Liver (tissue), 9 donors: ENCODE data around the gene TUBA8. TPM values are rescaled to one million over a fixed set of nuclear protein-coding genes. Genes with fewer than 3 reads are reported as not detected.
"Not testable (repeated sequence)": the region's sequence is repeated elsewhere in the genome, so short reads cannot be mapped to it uniquely, and the experiment has no call there.

ENCODE experiments used
- DNase-seq: peaks from one replicate; pipeline ENCODE4 v3.0.0-alpha.2; 2017; ENCODE audit warnings: low spot score
- H3K27ac ChIP-seq, 2 donors: one replicate each; pipeline ENCODE4 v1.7.0; 2013; ENCODE audit warnings: inconsistent platforms in 2 of 2, low read length in 2 of 2, control low read depth in 1 of 2, low read depth in 1 of 2, mild to moderate bottlenecking in 1 of 2
- H3K27me3 ChIP-seq, 4 donors: one replicate each; pipeline versions ENCODE4 v1.6.1 to v1.7.0; 2013; ENCODE audit warnings: low read length in 3 of 4, inconsistent platforms in 1 of 4, mild to moderate bottlenecking in 1 of 4, moderate library complexity in 1 of 4; ENCODE audit not compliant: control insufficient read depth in 4 of 4, insufficient read depth in 4 of 4
- H3K36me3 ChIP-seq, 4 donors: one replicate each; pipeline versions ENCODE4 v1.6.1 to v1.7.0; 2013; ENCODE audit warnings: low read length in 3 of 4, mild to moderate bottlenecking in 3 of 4, low read depth in 1 of 4, moderate library complexity in 1 of 4; ENCODE audit not compliant: control insufficient read depth in 4 of 4, insufficient read depth in 3 of 4
- H3K4me1 ChIP-seq, 4 donors: one replicate each; pipeline versions ENCODE4 v1.6.1 to v1.7.0; 2013; ENCODE audit warnings: low read length in 3 of 4, mild to moderate bottlenecking in 3 of 4, moderate library complexity in 1 of 4; ENCODE audit not compliant: control insufficient read depth in 4 of 4, insufficient read depth in 4 of 4
- H3K4me3 ChIP-seq, 3 donors: one replicate each; pipeline versions ENCODE4 v1.6.1 to v1.7.0; 2013; ENCODE audit warnings: low read length in 3 of 3, control low read depth in 1 of 3, low read depth in 1 of 3, mild to moderate bottlenecking in 1 of 3
- H3K9ac ChIP-seq, 2 donors: one replicate each; pipeline ENCODE4 v1.7.0; 2013; ENCODE audit warnings: low read length in 2 of 2, mild to moderate bottlenecking in 2 of 2, moderate library complexity in 2 of 2, control low read depth in 1 of 2, low read depth in 1 of 2
- H3K9me3 ChIP-seq, 4 donors: one replicate each; pipeline versions ENCODE4 v1.6.1 to v1.7.0; 2013; ENCODE audit warnings: low read length in 3 of 4; ENCODE audit not compliant: control insufficient read depth in 4 of 4
- ATF3 ChIP-seq: IDR thresholded peaks from 2 replicates; pipeline ENCODE4 v1.6.1; 2016; ENCODE audit warnings: antibody characterized with exemption
- CTCF ChIP-seq: fragments of 150-350 bp; IDR thresholded peaks from 2 replicates; pipeline ENCODE4 v1.5.1; 2017; ENCODE audit warnings: improper control_type of control experiment, low read depth, low read length; ENCODE audit not compliant: missing input control
- EGR1 ChIP-seq, 2 donors: IDR thresholded peaks; 2 replicates each; pipeline ENCODE4 v1.6.1; 2016 to 2018; ENCODE audit warnings: antibody characterized with exemption in 2 of 2, low read depth in 2 of 2
- FOXA2 ChIP-seq: IDR thresholded peaks from 2 replicates; pipeline ENCODE4 v1.6.1; 2016; ENCODE audit warnings: antibody characterized with exemption
- GABPA ChIP-seq, 2 donors: IDR thresholded peaks in 1 of 2; conservative IDR thresholded peaks in 1 of 2; 2 replicates each; pipeline ENCODE4 v1.6.1; 2016; ENCODE audit warnings: antibody characterized with exemption in 2 of 2, mild to moderate bottlenecking in 1 of 2, moderate library complexity in 1 of 2
- HNF4A ChIP-seq, 2 donors: conservative IDR thresholded peaks; 2 replicates each; pipeline ENCODE4 v1.6.1; 2016; ENCODE audit warnings: antibody characterized with exemption in 2 of 2, mild to moderate bottlenecking in 2 of 2
- HNF4G ChIP-seq: IDR thresholded peaks from 2 replicates; pipeline ENCODE4 v1.6.1; 2016; ENCODE audit warnings: antibody characterized with exemption
- JUND ChIP-seq, 2 donors: IDR thresholded peaks; 2 replicates each; pipeline ENCODE4 v1.6.1; 2016; ENCODE audit warnings: antibody characterized with exemption in 2 of 2
- MAX ChIP-seq: IDR thresholded peaks from 2 replicates; pipeline ENCODE4 v1.6.1; 2016; ENCODE audit warnings: antibody characterized with exemption
- RAD21 ChIP-seq, 2 donors: IDR thresholded peaks; 2 replicates each; pipeline ENCODE4 v1.6.1; 2016; ENCODE audit warnings: antibody characterized with exemption in 2 of 2, mild to moderate bottlenecking in 2 of 2
- REST ChIP-seq: IDR thresholded peaks from 2 replicates; pipeline ENCODE4 v1.6.1; 2016; ENCODE audit warnings: antibody characterized with exemption, mild to moderate bottlenecking
- RXRA ChIP-seq, 2 donors: IDR thresholded peaks; 2 replicates each; pipeline ENCODE4 v1.6.1; 2017 to 2018; ENCODE audit warnings: antibody characterized with exemption in 2 of 2, mild to moderate bottlenecking in 1 of 2
- SP1 ChIP-seq: IDR thresholded peaks from 2 replicates; pipeline ENCODE4 v1.6.1; 2018; ENCODE audit warnings: antibody characterized with exemption, mild to moderate bottlenecking
- TAF1 ChIP-seq: conservative IDR thresholded peaks from 2 replicates; pipeline ENCODE4 v1.6.1; 2016; ENCODE audit warnings: antibody characterized with exemption, mild to moderate bottlenecking
- YY1 ChIP-seq: IDR thresholded peaks from 2 replicates; pipeline ENCODE4 v1.6.1; 2016; ENCODE audit warnings: antibody characterized with exemption, mild to moderate bottlenecking
- ZBTB33 ChIP-seq: IDR thresholded peaks from 2 replicates; pipeline ENCODE4 v1.6.1; 2016; ENCODE audit warnings: antibody characterized with exemption
- WGBS: extraction: QIAGEN DNeasy Blood & Tissue Kit; methylation state at CpG from one replicate; pipeline ENCODE4 v1.1.7; 2013; 5-methylcytosine and 5-hydroxymethylcytosine counted together
- polyA plus RNA-seq, 2 donors: library from polyadenylated mRNA; stranded (reverse) in 1 of 2; unstranded in 1 of 2; fragments of 200-250 nt in 1 of 2; fragments of >200 nt in 1 of 2; fragmentation: Nextera tagmentation in 1 of 2; extraction: Ambion mirVana in 1 of 2; gene quantifications; one replicate each; pipeline versions ENCODE4 v1.2.1 to v1.2.3, GENCODE V29; 2013 to 2015
- total RNA-seq, 2 donors: library from RNA; depleted of rRNA; stranded (reverse); fragments of >200 nt; gene quantifications; one replicate each; pipeline ENCODE4 v1.2.3, GENCODE V29; 2014
- donor health status: healthy.
- donor health status: healthy.
- donor health status: healthy.
- donor health status: healthy.
- donor health status: healthy.

TUBA8 gene
- total and polyA plus RNA-seq, 4 donors = 0.82 to 3.1 (median 1.9) TPM

- not testable (repeated sequence) for H3K36me3 ChIP-seq, H3K9ac ChIP-seq, DNase-seq, H3K4me3 ChIP-seq, H3K27me3 ChIP-seq, H3K27ac ChIP-seq, H3K9me3 ChIP-seq
- 93% methylated on average over 4 of the region's 4 CpGs for WGBS
- peaks cover 3 to 28% (median 16%) of the 10 kb centered on the region in 4 donors for H3K4me1 ChIP-seq
Observed at GRCh38 chr22:18073927-18074326, 36.7 kb upstream of the TUBA8 start.

- DNase-seq = no peak
- no peak overlapping the region for H3K27ac ChIP-seq
- WGBS = 95% methylated on average over 6 of the region's 6 CpGs
- peaks cover 4 to 34% (median 23%) of the 10 kb centered on the region in 4 donors for H3K4me1 ChIP-seq
- H3K27me3 ChIP-seq = no peaks in the 10 kb centered on the region
- H3K36me3 ChIP-seq = peaks cover 0 to 2% (median 0%) of the 10 kb centered on the region in 4 donors
- no peak overlapping the region for H3K9ac ChIP-seq
- H3K4me3 ChIP-seq = no peak overlapping the region
- no peaks in the 10 kb centered on the region for H3K9me3 ChIP-seq
- TF ChIP-seq MAX (no peak), HNF4A (conservative IDR thresholded peaks at IDR 0.05) (no peak), FOXA2 (no peak), GABPA (IDR thresholded peaks at IDR 0.05 in 1 of 2, conservative IDR thresholded peaks at IDR 0.05 in 1 of 2) (no peak), ATF3 (no peak), YY1 (no peak), HNF4G (no peak), CTCF (no peak), EGR1 (IDR thresholded peaks at IDR 0.05; ENCODE audit: low read depth in 2 of 2) (no peak), RXRA (IDR thresholded peaks at IDR 0.05) (no peak), REST (no peak), TAF1 (no peak), JUND (IDR thresholded peaks at IDR 0.05) (no peak), RAD21 (IDR thresholded peaks at IDR 0.05) (no peak), SP1 (no peak), ZBTB33 (no peak)
Observed at GRCh38 chr22:18075101-18075719, 35.4 kb upstream of the TUBA8 start.
